ENCODE data around the gene AMZ1. TPM values are rescaled to one million over a fixed set of nuclear protein-coding genes. Genes with fewer than 3 reads are reported as not detected.

Gene AMZ1
- total RNA-seq, 4 donors from 2014 or later, result 0.64 TPM; not detected in 3

- in situ Hi-C loops (cut with MboI; ENCODE audit: low pct_ligation_motif_present in 1 of 4, low pct_unique_long_range_greater_than_20kb in 1 of 4, low sequenced_read_pairs in 3 of 4), result loop anchor here in 3 of 4 donors (25.0 kb wide), 2 partner anchors 211 to 236 kb away; partner anchors contain the start of gene GRIFIN (in 1 of the 3)
- intact Hi-C loops (cut with DNase I; ENCODE audit: low total_unique reads), result no loop called here
- no peak for DNase-seq
- Histone ChIP-seq H3K27ac (no peak overlapping the region), H3K4me3 (no peak overlapping the region), H3K27me3 (peaks cover 12% of the 10 kb centered on the region), H3K9me3 (no peaks in the 10 kb centered on the region), H3K4me1 (no peaks in the 10 kb centered on the region), H3K36me3 (no peaks in the 10 kb centered on the region)
- TF ChIP-seq EP300 (IDR thresholded peaks at IDR 0.05; ENCODE audit: low read depth), result no peak
- TF ChIP-seq POLR2A (IDR thresholded peaks at IDR 0.05), result no peak
- TF ChIP-seq POLR2AphosphoS5 (IDR thresholded peaks at IDR 0.05), result no peak
- no peak for TF ChIP-seq CTCF (IDR thresholded peaks at IDR 0.05)
- 49 to 55% methylated on average over 6 to 18 of the region's 18 CpGs for WGBS, 2 donors (ENCODE audit: low coverage in 1 of 2)
These were observed 10.7 kb downstream of the AMZ1 start for GRCh38 chr7:2698581-2699288.

GRCh38 chr7:2699289-2699620 is 11.3 kb downstream of the AMZ1 start:
- H3K9me3 ChIP-seq, result no peaks in the 10 kb centered on the region
- H3K27me3 ChIP-seq, result peaks cover 12% of the 10 kb centered on the region
- intact Hi-C loops (cut with DNase I; ENCODE audit: low total_unique reads) (no loop called here), in situ Hi-C loops (cut with MboI; ENCODE audit: low pct_ligation_motif_present in 1 of 4, low pct_unique_long_range_greater_than_20kb in 1 of 4, low sequenced_read_pairs in 3 of 4) (loop anchor here in 3 of 4 donors (25.0 kb wide), 2 partner anchors 212 to 237 kb away; partner anchors contain the start of gene GRIFIN (in 1 of the 3))
- no peak for DNase-seq
- WGBS, 2 donors (ENCODE audit: low coverage in 1 of 2), result 59 to 60% methylated on average over 8 to 15 of the region's 15 CpGs
- no peaks in the 10 kb centered on the region for H3K4me1 ChIP-seq
- TF ChIP-seq POLR2A (IDR thresholded peaks at IDR 0.05) (no peak), POLR2AphosphoS5 (IDR thresholded peaks at IDR 0.05) (no peak), CTCF (IDR thresholded peaks at IDR 0.05) (no peak), EP300 (IDR thresholded peaks at IDR 0.05; ENCODE audit: low read depth) (no peak)
- H3K4me3 ChIP-seq, result no peak overlapping the region
- H3K27ac ChIP-seq, result no peak overlapping the region
- no peaks in the 10 kb centered on the region for H3K36me3 ChIP-seq

- Histone ChIP-seq H3K9me3 (no peaks in the 10 kb centered on the region), H3K4me1 (no peaks in the 10 kb centered on the region), H3K4me3 (no peak overlapping the region), H3K27me3 (peaks cover 12% of the 10 kb centered on the region), H3K27ac (no peak overlapping the region), H3K36me3 (no peaks in the 10 kb centered on the region)
- in situ Hi-C loops (cut with MboI; ENCODE audit: low pct_ligation_motif_present in 1 of 4, low pct_unique_long_range_greater_than_20kb in 1 of 4, low sequenced_read_pairs in 3 of 4), result no loop called here
- 93% methylated on average over 27 of the region's 40 CpGs; no CpG with 5 or more reads in 1 of the 2 donors for WGBS, 2 donors (ENCODE audit: low coverage in 1 of 2)
- DNase-seq, result no peak
- intact Hi-C loops (cut with DNase I; ENCODE audit: low total_unique reads), result no loop called here
- TF ChIP-seq POLR2A (IDR thresholded peaks at IDR 0.05), result no peak
These were observed 12.3 kb downstream of the AMZ1 start for GRCh38 chr7:2700141-2700850.

- no peak overlapping the region for H3K27ac ChIP-seq
- no peak for TF ChIP-seq CTCF (IDR thresholded peaks at IDR 0.05)
- no peak for TF ChIP-seq EP300 (IDR thresholded peaks at IDR 0.05; ENCODE audit: low read depth)
- TF ChIP-seq POLR2AphosphoS5 (IDR thresholded peaks at IDR 0.05), result no peak
- TF ChIP-seq POLR2A (IDR thresholded peaks at IDR 0.05), result no peak
- in situ Hi-C loops (cut with MboI; ENCODE audit: low pct_ligation_motif_present in 1 of 4, low pct_unique_long_range_greater_than_20kb in 1 of 4, low sequenced_read_pairs in 3 of 4), result no loop called here
These were observed 13.4 kb downstream of the AMZ1 start for GRCh38 chr7:2701424-2701823.

More at GRCh38 chr7:2701424-2701823, 13.4 kb downstream of the AMZ1 start:
- Histone ChIP-seq H3K4me1 (no peaks in the 10 kb centered on the region), H3K27me3 (peaks cover 12% of the 10 kb centered on the region), H3K36me3 (no peaks in the 10 kb centered on the region), H3K4me3 (no peak overlapping the region), H3K9me3 (no peaks in the 10 kb centered on the region)
- no peak for DNase-seq
- intact Hi-C loops (cut with DNase I; ENCODE audit: low total_unique reads), result no loop called here
- WGBS, 2 donors (ENCODE audit: low coverage in 1 of 2), result 84% methylated on average over 15 of the region's 17 CpGs; no CpG with 5 or more reads in 1 of the 2 donors
